Astrocyte (in vitro differentiated cells and primary cell): ENCODE data around the gene CARD8.

Experiments
- EZH2 ChIP-seq: IDR thresholded peaks from 2 replicates; pipeline ENCODE4 v1.6.1; 2012; ENCODE audit warnings: mild to moderate bottlenecking, low read length, inconsistent platforms; ENCODE audit not compliant: insufficient read depth
- TF ChIP-seq, protein P1 (sequence below): IDR thresholded peaks from 2 replicates; pipeline ENCODE4 v1.5.1; 2011; ENCODE audit warnings: low read depth, mild to moderate bottlenecking, inconsistent platforms, low read length, moderate library complexity; ENCODE audit not compliant: insufficient read depth

DNA sequence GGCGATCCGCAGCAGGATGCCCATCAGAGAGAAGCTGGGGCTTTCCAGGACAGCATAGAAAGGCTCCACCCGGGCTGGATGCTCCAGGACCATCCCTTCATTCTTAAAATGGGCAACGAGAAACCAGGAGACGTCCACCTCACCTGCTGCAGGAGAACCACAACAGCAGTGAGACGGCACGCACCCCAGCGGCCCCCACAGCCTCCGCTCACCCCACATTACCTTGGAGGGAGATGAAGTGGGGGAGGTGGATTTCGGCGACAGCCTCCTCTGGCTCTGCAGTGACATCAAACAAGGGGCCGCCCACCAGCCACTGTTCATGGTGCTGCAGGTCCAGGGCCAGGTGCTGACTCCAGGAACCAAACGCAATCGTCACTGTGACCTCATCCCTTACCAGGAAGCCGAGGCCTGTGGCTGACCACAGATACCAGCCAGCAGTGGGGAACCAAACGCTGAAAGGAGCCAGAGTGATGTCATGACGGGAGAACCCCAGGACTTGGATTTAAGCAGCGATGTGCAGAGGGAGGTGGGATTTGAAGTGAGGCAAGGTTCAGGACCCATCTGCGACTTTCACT lies 25.1 kb downstream of the CARD8 start:
- TF ChIP-seq, protein P1, sequence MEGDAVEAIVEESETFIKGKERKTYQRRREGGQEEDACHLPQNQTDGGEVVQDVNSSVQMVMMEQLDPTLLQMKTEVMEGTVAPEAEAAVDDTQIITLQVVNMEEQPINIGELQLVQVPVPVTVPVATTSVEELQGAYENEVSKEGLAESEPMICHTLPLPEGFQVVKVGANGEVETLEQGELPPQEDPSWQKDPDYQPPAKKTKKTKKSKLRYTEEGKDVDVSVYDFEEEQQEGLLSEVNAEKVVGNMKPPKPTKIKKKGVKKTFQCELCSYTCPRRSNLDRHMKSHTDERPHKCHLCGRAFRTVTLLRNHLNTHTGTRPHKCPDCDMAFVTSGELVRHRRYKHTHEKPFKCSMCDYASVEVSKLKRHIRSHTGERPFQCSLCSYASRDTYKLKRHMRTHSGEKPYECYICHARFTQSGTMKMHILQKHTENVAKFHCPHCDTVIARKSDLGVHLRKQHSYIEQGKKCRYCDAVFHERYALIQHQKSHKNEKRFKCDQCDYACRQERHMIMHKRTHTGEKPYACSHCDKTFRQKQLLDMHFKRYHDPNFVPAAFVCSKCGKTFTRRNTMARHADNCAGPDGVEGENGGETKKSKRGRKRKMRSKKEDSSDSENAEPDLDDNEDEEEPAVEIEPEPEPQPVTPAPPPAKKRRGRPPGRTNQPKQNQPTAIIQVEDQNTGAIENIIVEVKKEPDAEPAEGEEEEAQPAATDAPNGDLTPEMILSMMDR = no peak
- TF ChIP-seq EZH2 = no peak
